GM12891 (cell line): ENCODE data around the gene FANK1.

Experiments
- DNase-seq: peaks from one replicate; pipeline ENCODE4 v3.0.0; 2011; ENCODE audit warnings: low spot score; ENCODE audit not compliant: insufficient read length
- FAIRE-seq: peaks from 2 replicates; lab custom pipeline; 2011; peaks lifted over from hg19 to GRCh38; lab: Jason Lieb, UNC
- PAX5 ChIP-seq: IDR thresholded peaks from 2 replicates; pipeline ENCODE4 v1.6.1; 2011; ENCODE audit warnings: low read length, moderate library complexity, mild to moderate bottlenecking; ENCODE audit not compliant: insufficient read depth, severe bottlenecking
- POLR2A ChIP-seq: IDR thresholded peaks from 2 replicates; pipeline ENCODE4 v1.6.1; 2011; ENCODE audit warnings: low read depth, low read length, control low read depth
- POLR2AphosphoS5 ChIP-seq: IDR thresholded peaks from 2 replicates; pipeline ENCODE4 v1.6.1; 2011; ENCODE audit warnings: low read depth, low read length, control low read depth
- POU2F2 ChIP-seq: IDR thresholded peaks from 2 replicates; pipeline ENCODE4 v1.6.1; 2011; ENCODE audit warnings: low read depth, mild to moderate bottlenecking, control low read depth, low read length, moderate library complexity
- SPI1 ChIP-seq: IDR thresholded peaks from 2 replicates; pipeline ENCODE4 v1.6.1; 2011; ENCODE audit warnings: low read depth, low read length, control low read depth
- TAF1 ChIP-seq: IDR thresholded peaks from 2 replicates; pipeline ENCODE4 v1.6.1; 2011; ENCODE audit warnings: low read depth, low read length, control low read depth

The FANK1 gene

GRCh38 chr10:126011995-126012394 lies 115.6 kb downstream of the FANK1 start:
- TF ChIP-seq TAF1 (no peak), POLR2A (no peak), PAX5 (no peak), POU2F2 (no peak), POLR2AphosphoS5 (no peak), SPI1 (no peak)
- FAIRE-seq (no peak), DNase-seq (no peak)

GRCh38 chr10:126012485-126012884 lies 116.1 kb downstream of the FANK1 start:
- no peak for DNase-seq
- FAIRE-seq = no peak
- no peak for TF ChIP-seq TAF1

GRCh38 chr10:126013489-126014281 lies 117.3 kb downstream of the FANK1 start:
- DNase-seq = no peak
- FAIRE-seq = no peak
- TF ChIP-seq POU2F2 (no peak), SPI1 (no peak), TAF1 (no peak), POLR2AphosphoS5 (no peak), POLR2A (no peak), PAX5 (no peak)

- FAIRE-seq = no peak
- DNase-seq = no peak
- TF ChIP-seq TAF1 = no peak
- no peak for TF ChIP-seq SPI1
- no peak for TF ChIP-seq POLR2A
- TF ChIP-seq POU2F2 = no peak
- no peak for TF ChIP-seq POLR2AphosphoS5
- no peak for TF ChIP-seq PAX5
These were observed 117.9 kb downstream of the FANK1 start for GRCh38 chr10:126014309-126014708.

- TF ChIP-seq SPI1 = no peak
- no peak for TF ChIP-seq POLR2AphosphoS5
- TF ChIP-seq POLR2A = no peak
- no peak for TF ChIP-seq TAF1
- TF ChIP-seq POU2F2 = no peak
- TF ChIP-seq PAX5 = no peak
- FAIRE-seq (no peak), DNase-seq (no peak)
These were observed 119.0 kb downstream of the FANK1 start for GRCh38 chr10:126015413-126015812.

GRCh38 chr10:126016156-126016805 lies 119.9 kb downstream of the FANK1 start:
- DNase-seq = no peak
- no peak for FAIRE-seq
- TF ChIP-seq SPI1 = no peak
- no peak for TF ChIP-seq PAX5
- TF ChIP-seq POU2F2 = no peak
- TF ChIP-seq POLR2AphosphoS5 = no peak
- TF ChIP-seq POLR2A = no peak
- TF ChIP-seq TAF1 = no peak

- no peak for FAIRE-seq
- TF ChIP-seq PAX5 (no peak), POLR2AphosphoS5 (no peak), POU2F2 (no peak), TAF1 (no peak)
These were observed 120.5 kb downstream of the FANK1 start for GRCh38 chr10:126016882-126017281.

GRCh38 chr10:126017961-126018560 lies 121.7 kb downstream of the FANK1 start:
- DNase-seq (no peak), FAIRE-seq (no peak)
- no peak for TF ChIP-seq PAX5
- TF ChIP-seq POLR2A = no peak
- no peak for TF ChIP-seq SPI1
- TF ChIP-seq POLR2AphosphoS5 = no peak
- TF ChIP-seq POU2F2 = no peak
- no peak for TF ChIP-seq TAF1

More at GRCh38 chr10:126016882-126017281, 120.5 kb downstream of the FANK1 start:
- DNase-seq = no peak

GRCh38 chr10:126021833-126022500 lies 125.6 kb downstream of the FANK1 start:
- TF ChIP-seq SPI1 (no peak), PAX5 (no peak)
- FAIRE-seq = no peak
- no peak for DNase-seq

- no peak for TF ChIP-seq SPI1
- no peak for TF ChIP-seq POLR2A
- no peak for TF ChIP-seq TAF1
- TF ChIP-seq POU2F2 = no peak
- no peak for TF ChIP-seq PAX5
- no peak for TF ChIP-seq POLR2AphosphoS5
- FAIRE-seq (no peak), DNase-seq (no peak)
These were observed 126.5 kb downstream of the FANK1 start for GRCh38 chr10:126022841-126023240.
